ENCODE data around the gene PNP. TPM values are rescaled to one million over a fixed set of nuclear protein-coding genes. Genes with fewer than 3 reads are reported as not detected.
A peak's percentile ranks its signal among the peaks of the same experiment; 100 is the strongest.

PNP gene
- total and polyA plus RNA-seq, 2 experiments from 2014 or later, result 15.6 to 22.2 TPM

DNA sequence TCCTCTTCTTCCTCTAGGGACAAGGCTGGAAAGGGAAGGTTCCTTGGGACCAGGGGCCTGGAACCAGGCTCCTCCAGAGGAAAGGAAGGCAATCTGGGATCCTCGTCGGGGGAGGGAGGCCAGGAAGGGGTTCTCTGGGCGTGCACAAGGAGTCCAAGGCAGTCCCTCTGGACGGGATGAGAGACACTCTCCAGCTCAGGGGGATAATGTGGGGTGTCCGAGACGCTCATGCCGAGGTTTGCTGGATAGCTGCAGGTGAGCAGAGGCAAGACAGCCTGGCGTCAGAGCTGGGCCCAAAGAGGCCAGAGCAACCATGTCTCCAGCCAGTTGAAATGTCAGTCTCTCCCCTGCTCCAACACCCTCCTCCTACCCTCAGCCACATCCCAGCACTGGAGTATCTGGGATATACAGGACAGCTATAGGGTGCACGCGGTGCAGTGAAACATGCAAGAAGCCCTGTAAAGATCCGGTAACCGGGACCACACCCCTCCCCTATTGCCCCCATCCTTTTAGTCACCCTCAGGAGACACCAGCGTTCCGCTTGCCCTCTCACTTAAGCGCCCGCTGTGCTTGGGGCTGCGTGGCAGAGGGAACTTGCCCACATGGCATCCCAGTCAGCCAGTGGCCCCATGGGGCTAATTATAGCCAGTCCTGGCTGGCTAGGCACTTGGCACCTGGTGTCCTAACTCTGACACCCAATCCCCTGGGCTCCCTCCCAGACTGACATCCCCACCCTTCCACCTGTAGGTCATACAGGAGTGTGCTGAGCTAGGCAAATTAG, 33.4 kb upstream of the PNP start, which contains the start of gene KLHL33:
Gene KLHL33, minus strand, starts transcription at position 585 of the 781 bp plus-strand sequence. Its CDS starts 355 bp downstream, at position 230.
- Histone ChIP-seq H3K9me3 (ENCODE audit: low read depth) (no peaks in the 10 kb centered on the region), H3K27me3 (no peaks in the 10 kb centered on the region), H3K4me3 (no peak within 1 kb of the TSS), H3K36me3 (no peaks in the 10 kb centered on the region), H3K27ac (no peak within 1 kb of the TSS), H3K4me1 (ENCODE audit: low read depth) (no peaks in the 10 kb centered on the region)
- DNase-seq (ENCODE audit: low read depth in 1 of 2, low spot score in 1 of 2), result no peak
- TF ChIP-seq, protein P1, sequence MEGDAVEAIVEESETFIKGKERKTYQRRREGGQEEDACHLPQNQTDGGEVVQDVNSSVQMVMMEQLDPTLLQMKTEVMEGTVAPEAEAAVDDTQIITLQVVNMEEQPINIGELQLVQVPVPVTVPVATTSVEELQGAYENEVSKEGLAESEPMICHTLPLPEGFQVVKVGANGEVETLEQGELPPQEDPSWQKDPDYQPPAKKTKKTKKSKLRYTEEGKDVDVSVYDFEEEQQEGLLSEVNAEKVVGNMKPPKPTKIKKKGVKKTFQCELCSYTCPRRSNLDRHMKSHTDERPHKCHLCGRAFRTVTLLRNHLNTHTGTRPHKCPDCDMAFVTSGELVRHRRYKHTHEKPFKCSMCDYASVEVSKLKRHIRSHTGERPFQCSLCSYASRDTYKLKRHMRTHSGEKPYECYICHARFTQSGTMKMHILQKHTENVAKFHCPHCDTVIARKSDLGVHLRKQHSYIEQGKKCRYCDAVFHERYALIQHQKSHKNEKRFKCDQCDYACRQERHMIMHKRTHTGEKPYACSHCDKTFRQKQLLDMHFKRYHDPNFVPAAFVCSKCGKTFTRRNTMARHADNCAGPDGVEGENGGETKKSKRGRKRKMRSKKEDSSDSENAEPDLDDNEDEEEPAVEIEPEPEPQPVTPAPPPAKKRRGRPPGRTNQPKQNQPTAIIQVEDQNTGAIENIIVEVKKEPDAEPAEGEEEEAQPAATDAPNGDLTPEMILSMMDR (IDR thresholded peaks at IDR 0.05; ENCODE audit: low read depth, low read length), result no peak

GRCh38 chr14:20436363-20436755, 32.8 kb upstream of the PNP start:
- H3K36me3 ChIP-seq, result no peaks in the 10 kb centered on the region
- TF ChIP-seq, protein P1 (IDR thresholded peaks at IDR 0.05; ENCODE audit: low read depth, low read length), result no peak

DNA sequence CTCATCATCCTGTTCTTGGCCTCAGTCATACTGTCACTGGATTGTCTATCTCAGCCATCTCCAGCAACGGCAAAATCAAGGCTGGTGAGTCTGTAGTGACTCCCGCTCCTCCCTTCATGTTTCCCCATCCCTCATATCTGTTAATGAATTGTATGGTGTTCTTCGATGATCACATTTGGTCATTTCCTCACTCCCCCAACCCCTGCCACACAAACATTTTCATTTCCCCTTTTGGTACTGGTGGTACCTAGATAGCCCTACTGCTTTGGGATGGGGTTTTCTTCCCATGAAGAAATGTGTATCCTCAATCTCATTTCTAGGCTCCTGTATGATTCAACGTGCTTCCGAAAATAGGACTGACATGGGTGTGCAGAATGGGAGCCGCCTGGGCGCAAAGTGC, 30.5 kb upstream of the PNP start:
- no peak for DNase-seq (ENCODE audit: low read depth in 1 of 2, low spot score in 1 of 2)
- no peak overlapping the region for H3K4me3 ChIP-seq
- no peak overlapping the region for H3K27ac ChIP-seq
- H3K9me3 ChIP-seq (ENCODE audit: low read depth), result no peaks in the 10 kb centered on the region
- no peaks in the 10 kb centered on the region for H3K27me3 ChIP-seq
- TF ChIP-seq, protein P1 (IDR thresholded peaks at IDR 0.05; ENCODE audit: low read depth, low read length), result no peak
- no peaks in the 10 kb centered on the region for H3K4me1 ChIP-seq (ENCODE audit: low read depth)
- H3K36me3 ChIP-seq, result no peaks in the 10 kb centered on the region

More at GRCh38 chr14:20436363-20436755, 32.8 kb upstream of the PNP start:
- DNase-seq (ENCODE audit: low read depth in 1 of 2, low spot score in 1 of 2), result peak in 1 of 2 donors; percentile 75
- no peaks in the 10 kb centered on the region for H3K4me1 ChIP-seq (ENCODE audit: low read depth)
- no peak overlapping the region for H3K4me3 ChIP-seq
- H3K27ac ChIP-seq, result no peak overlapping the region
- H3K27me3 ChIP-seq, result no peaks in the 10 kb centered on the region
- no peaks in the 10 kb centered on the region for H3K9me3 ChIP-seq (ENCODE audit: low read depth)

DNA sequence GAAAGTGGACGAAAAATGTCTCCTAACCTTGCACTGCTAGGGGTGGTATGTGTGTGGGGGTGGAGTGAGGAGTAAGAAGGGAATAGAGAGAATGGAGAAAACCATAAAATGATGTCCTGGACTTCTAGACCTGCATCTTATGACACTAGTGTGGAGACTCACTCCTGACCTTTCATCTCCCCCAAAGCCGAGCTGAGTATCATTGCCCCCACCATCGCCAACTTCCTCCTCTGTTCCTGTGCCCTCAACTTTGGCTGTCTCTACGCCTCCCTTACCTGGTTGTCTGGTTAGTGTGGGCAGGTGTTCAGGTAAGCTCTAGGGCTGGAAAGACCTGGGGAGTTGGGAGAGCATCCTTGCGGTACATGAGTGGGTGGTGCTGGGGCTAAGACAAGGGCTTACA, 28.7 kb upstream of the PNP start:
- Histone ChIP-seq H3K27ac (no peak overlapping the region), H3K36me3 (no peaks in the 10 kb centered on the region), H3K27me3 (no peaks in the 10 kb centered on the region), H3K9me3 (ENCODE audit: low read depth) (no peaks in the 10 kb centered on the region), H3K4me3 (no peak overlapping the region), H3K4me1 (ENCODE audit: low read depth) (no peaks in the 10 kb centered on the region)
- no peak for DNase-seq (ENCODE audit: low read depth in 1 of 2, low spot score in 1 of 2)
- TF ChIP-seq, protein P1 (IDR thresholded peaks at IDR 0.05; ENCODE audit: low read depth, low read length), result no peak

DNA sequence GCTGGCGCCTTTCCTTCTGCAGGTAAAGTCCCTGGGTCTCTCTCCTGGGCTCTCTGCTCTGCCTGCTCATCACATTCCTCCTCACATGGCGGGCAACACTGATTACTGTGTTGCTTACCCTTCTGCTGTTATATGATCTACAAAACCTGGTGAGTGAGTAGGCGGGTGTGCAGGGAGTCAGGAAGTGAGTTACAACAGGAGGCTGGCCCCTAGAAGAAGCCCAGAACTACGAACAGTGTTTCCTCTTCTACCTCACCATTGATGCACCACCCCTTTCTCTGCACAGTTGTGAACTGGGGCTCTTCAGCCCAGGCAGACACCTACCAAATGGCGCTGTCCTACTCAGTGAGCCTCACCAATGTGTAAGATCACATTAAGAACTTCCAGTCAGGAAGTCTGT, 28.3 kb upstream of the PNP start:
- TF ChIP-seq, protein P1 (IDR thresholded peaks at IDR 0.05; ENCODE audit: low read depth, low read length), result no peak

More for the DNA sequence above, 28.3 kb upstream of the PNP start:
- H3K27me3 ChIP-seq, result no peaks in the 10 kb centered on the region
- no peaks in the 10 kb centered on the region for H3K4me1 ChIP-seq (ENCODE audit: low read depth)
- no peak overlapping the region for H3K27ac ChIP-seq
- no peaks in the 10 kb centered on the region for H3K36me3 ChIP-seq
- no peak overlapping the region for H3K4me3 ChIP-seq
- no peaks in the 10 kb centered on the region for H3K9me3 ChIP-seq (ENCODE audit: low read depth)
- no peak for DNase-seq (ENCODE audit: low read depth in 1 of 2, low spot score in 1 of 2)
